AG04449 (cell line): ENCODE measurements around the gene TIE1.

ENCODE experiments used
- CTCF ChIA-PET: fragments of 350-600 bp; formaldehyde crosslinking; extraction: SDS; loops from one replicate; lab custom pipeline; 2021; ENCODE audit warnings: antibody characterized with exemption; lab: Yijun Ruan, JAX
- POLR2A ChIA-PET: fragments of 400-600, 350-600 bp; formaldehyde crosslinking; extraction: SDS; loops from one replicate; lab custom pipeline; 2020; ENCODE audit warnings: antibody characterized with exemption, inconsistent platforms; lab: Yijun Ruan, JAX
- DNase-seq: peaks from one replicate; pipeline ENCODE4 v3.0.0-alpha.2; 2010; ENCODE audit warnings: low read depth, low spot score
- H3K4me3 ChIP-seq: 2 replicates; pipeline ENCODE4 v1.5.1; 2011; ENCODE audit warnings: low read depth, mild to moderate bottlenecking, control low read depth, low read length
- TF ChIP-seq, protein P1 (sequence below): IDR thresholded peaks from one replicate; pipeline ENCODE4 v1.5.1; 2011; ENCODE audit warnings: mild to moderate bottlenecking, moderate library complexity, low read length, control low read depth, inconsistent platforms; ENCODE audit not compliant: insufficient read depth; ENCODE audit errors: missing control alignments

The TIE1 gene

DNA sequence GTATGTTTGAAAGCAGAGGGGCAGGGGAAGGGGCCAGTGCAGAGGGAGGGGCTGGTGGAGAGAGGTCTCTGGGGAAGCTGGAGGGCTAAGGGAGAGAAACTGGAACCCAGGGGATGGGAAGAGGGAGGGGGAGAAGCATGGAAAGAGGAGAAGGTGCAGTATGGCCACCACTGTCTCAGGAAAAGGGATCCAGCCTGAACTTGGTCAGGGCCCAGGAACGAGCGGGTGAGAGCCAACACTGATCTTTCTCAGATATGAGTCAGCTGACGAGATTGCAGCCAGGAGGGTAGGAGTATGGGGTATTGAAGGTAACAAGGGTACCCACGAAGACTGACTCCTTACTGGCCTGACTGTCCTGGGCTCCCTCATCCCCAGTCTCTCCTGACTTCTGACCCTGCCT, 18.0 kb downstream of the TIE1 start:
- H3K4me3 ChIP-seq, result no peak overlapping the region
- ChIA-PET POLR2A (no interaction called here), CTCF (no interaction called here)
- DNase-seq, result no peak
- TF ChIP-seq, protein P1, sequence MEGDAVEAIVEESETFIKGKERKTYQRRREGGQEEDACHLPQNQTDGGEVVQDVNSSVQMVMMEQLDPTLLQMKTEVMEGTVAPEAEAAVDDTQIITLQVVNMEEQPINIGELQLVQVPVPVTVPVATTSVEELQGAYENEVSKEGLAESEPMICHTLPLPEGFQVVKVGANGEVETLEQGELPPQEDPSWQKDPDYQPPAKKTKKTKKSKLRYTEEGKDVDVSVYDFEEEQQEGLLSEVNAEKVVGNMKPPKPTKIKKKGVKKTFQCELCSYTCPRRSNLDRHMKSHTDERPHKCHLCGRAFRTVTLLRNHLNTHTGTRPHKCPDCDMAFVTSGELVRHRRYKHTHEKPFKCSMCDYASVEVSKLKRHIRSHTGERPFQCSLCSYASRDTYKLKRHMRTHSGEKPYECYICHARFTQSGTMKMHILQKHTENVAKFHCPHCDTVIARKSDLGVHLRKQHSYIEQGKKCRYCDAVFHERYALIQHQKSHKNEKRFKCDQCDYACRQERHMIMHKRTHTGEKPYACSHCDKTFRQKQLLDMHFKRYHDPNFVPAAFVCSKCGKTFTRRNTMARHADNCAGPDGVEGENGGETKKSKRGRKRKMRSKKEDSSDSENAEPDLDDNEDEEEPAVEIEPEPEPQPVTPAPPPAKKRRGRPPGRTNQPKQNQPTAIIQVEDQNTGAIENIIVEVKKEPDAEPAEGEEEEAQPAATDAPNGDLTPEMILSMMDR, result no peak

DNA sequence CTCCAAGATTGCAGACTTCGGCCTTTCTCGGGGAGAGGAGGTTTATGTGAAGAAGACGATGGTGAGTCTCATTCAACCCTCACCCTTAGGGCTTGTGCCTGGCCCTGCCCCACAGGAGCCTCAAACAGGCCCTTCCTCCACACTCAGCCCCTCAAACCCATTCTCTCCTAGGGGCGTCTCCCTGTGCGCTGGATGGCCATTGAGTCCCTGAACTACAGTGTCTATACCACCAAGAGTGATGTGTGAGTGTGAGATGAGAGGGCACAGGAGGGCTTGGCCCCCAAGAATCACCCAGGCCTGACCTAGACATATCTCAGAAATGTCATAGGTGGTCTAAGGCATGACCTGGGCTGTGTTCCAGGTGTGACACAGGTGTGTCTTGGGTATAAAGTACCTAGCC, 18.5 kb downstream of the TIE1 start:
- H3K4me3 ChIP-seq, result no peak overlapping the region
- TF ChIP-seq, protein P1, result no peak
- CTCF ChIA-PET, result no interaction called here
- POLR2A ChIA-PET, result no interaction called here
- no peak for DNase-seq

DNA sequence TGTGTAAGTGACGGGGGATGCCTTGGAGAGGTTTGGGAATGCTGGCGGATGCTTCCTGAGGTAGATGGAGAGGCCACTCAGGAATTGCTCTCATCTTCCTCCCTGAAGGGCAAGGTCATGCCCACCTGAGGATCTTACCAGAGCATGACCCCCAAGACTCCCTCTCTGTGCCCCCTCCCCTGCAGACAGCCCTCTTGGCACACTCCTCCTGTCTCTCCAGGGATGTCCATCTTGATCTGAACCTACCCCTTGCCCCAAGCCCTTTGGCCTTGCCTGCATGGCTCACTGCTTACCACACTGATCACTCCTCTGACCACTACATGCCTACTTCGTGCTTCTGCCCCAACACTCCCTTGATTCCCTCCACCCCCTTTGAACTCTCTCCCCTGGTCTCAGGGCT, 19.0 kb downstream of the TIE1 start:
- ChIA-PET POLR2A (no interaction called here), CTCF (no interaction called here)
- no peak overlapping the region for H3K4me3 ChIP-seq
- TF ChIP-seq, protein P1, result no peak
- no peak for DNase-seq

DNA sequence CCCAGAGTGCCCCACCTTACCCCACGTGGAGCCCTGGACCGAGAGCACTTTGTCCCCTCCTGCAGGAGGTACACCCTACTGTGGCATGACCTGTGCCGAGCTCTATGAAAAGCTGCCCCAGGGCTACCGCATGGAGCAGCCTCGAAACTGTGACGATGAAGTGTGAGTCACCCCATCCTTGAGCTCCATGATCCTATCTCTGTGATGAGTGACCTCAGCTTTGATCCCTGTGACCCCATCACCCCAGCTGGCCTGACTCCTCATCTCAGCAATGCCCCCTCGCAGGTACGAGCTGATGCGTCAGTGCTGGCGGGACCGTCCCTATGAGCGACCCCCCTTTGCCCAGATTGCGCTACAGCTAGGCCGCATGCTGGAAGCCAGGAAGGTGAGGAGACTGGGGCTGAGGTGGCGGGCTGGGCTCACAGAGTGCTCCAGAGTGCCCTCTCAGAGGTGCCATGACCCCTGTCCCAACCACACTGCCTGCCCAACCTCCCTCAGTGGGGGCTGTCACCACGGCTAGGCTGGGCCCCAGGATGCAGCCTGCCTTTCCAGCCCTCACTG, 20.6 kb downstream of the TIE1 start:
- ChIA-PET CTCF (no interaction called here), POLR2A (interaction anchor here (0.7 kb wide), 1 partner anchor 37 kb away, joined by 3 read pairs; the partner anchor contains the start of gene CDC20)
- TF ChIP-seq, protein P1, result no peak
- no peak overlapping the region for H3K4me3 ChIP-seq
- DNase-seq, result no peak

DNA sequence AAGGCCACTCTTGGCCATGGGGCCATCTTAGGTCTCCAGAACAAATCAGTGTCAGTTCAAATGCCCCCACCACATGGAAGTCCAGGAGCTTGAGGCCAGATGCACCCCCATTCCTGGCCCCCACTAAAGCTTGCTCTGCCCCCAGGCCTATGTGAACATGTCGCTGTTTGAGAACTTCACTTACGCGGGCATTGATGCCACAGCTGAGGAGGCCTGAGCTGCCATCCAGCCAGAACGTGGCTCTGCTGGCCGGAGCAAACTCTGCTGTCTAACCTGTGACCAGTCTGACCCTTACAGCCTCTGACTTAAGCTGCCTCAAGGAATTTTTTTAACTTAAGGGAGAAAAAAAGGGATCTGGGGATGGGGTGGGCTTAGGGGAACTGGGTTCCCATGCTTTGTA, 21.7 kb downstream of the TIE1 start:
- TF ChIP-seq, protein P1, result no peak
- ChIA-PET POLR2A (no interaction called here), CTCF (no interaction called here)
- no peak for DNase-seq
- H3K4me3 ChIP-seq, result no peak overlapping the region

DNA sequence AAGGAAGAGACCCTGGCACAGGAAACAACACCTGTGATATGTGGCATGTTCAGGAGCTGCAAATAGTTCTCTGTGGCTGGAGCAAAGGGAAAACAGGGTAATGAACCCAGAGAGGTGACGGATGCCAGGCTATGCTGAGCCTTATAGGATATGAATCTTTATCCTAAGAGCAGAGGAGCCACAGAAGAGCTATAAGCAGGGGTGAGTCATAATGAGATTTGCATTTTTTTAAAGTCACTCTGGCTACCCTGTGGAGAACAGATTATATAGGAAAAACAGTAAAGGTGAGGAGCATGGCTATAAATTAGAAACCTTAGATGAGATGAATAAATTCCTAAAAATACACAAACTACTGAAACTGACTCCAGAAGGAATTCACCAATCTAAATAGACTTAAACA, 24.0 kb downstream of the TIE1 start:
- CTCF ChIA-PET, result interaction anchor here (1.3 kb wide), 1 partner anchor 98 kb away, joined by 4 read pairs; no protein-coding TSS in a partner anchor
- H3K4me3 ChIP-seq, result no peak overlapping the region
- POLR2A ChIA-PET, result no interaction called here
- no peak for DNase-seq
- TF ChIP-seq, protein P1, result no peak
